HepG2 (cell line): ENCODE data around the gene MBD4. TPM values are rescaled to one million over a fixed set of nuclear protein-coding genes. Genes with fewer than 3 reads are reported as not detected.

Experiments used
- ATAC-seq: fragments of 200-7000 bp; cut with Tn5 transposase; 3 replicates; pipeline ENCODE4 v1.9.1; 2020; ENCODE audit warnings: mild to moderate bottlenecking, moderate library complexity
- Bru-seq: library from RNA; stranded (reverse); fragments of 400-500 nt; gene quantifications from one replicate; lab custom pipeline; 2021; lab: Mats Ljungman, UMichigan
- BruChase-seq, 2 experiments: library from RNA; stranded (reverse); fragments of 400-500 nt; gene quantifications; one replicate each; lab custom pipeline; 2021; lab: Mats Ljungman, UMichigan
- BruUV-seq: library from RNA; stranded (reverse); fragments of 400-500 nt; replicated peaks from 2 replicates; lab custom pipeline; 2021; lab: Mats Ljungman, UMichigan
- CTCF ChIA-PET: fragments of 300-600 bp; formaldehyde crosslinking; extraction: SDS; loops from one replicate; lab custom pipeline; 2021; ENCODE audit warnings: low total read pairs, inconsistent platforms, low intra/inter-chr PET ratio; lab: Yijun Ruan, JAX
- POLR2A ChIA-PET: fragments of 350-600 bp; sonication (Branson Sonifier 250); formaldehyde crosslinking; loops from one replicate; lab custom pipeline; 2020; ENCODE audit warnings: antibody characterized with exemption, inconsistent platforms; lab: Yijun Ruan, JAX
- DNase-seq: peaks from one replicate; pipeline ENCODE4 v3.0.0-alpha.2; 2015; ENCODE audit warnings: low spot score
- FAIRE-seq: peaks from 3 replicates; lab custom pipeline; 2011; peaks lifted over from hg19 to GRCh38; lab: Jason Lieb, UNC
- H2AFZ ChIP-seq: one replicate; pipeline ENCODE4 v1.6.1; 2011; ENCODE audit warnings: low read length, inconsistent platforms
- H3K27ac ChIP-seq: fragments of 300-600 bp; 3 replicates; pipeline ENCODE4 v1.8.0; 2011; ENCODE audit warnings: mixed run types, mild to moderate bottlenecking, mixed read lengths, low read length, inconsistent platforms; ENCODE audit not compliant: insufficient read depth; ENCODE audit errors: extremely low read length
- H3K27me3 ChIP-seq, 2 experiments: fragments of 200-600 bp in 1 of 2; 2 replicates in 1 of 2; 3 replicates in 1 of 2; pipeline versions ENCODE4 v1.6.0 to v1.8.0; 2011; ENCODE audit warnings: low read length in 2 of 2, mild to moderate bottlenecking in 2 of 2, moderate library complexity in 2 of 2, inconsistent platforms in 1 of 2; ENCODE audit not compliant: insufficient read depth in 2 of 2, control insufficient read depth in 1 of 2
- H3K36me3 ChIP-seq, 2 experiments: fragments of 200-600 bp in 1 of 2; replicated peaks in 1 of 2; 2 replicates in 1 of 2; 3 replicates in 1 of 2; pipeline versions ENCODE4 v1.5.1 to v1.8.0; 2011; ENCODE audit warnings: low read length in 2 of 2, inconsistent platforms in 1 of 2; ENCODE audit not compliant: insufficient read depth in 2 of 2, control insufficient read depth in 1 of 2
- H3K4me1 ChIP-seq: 2 replicates; pipeline ENCODE4 v1.5.1; 2012; ENCODE audit warnings: low read length, inconsistent platforms; ENCODE audit not compliant: insufficient read depth
- H3K4me2 ChIP-seq: 2 replicates; pipeline ENCODE4 v1.6.0; 2011; ENCODE audit warnings: low read depth, low read length, inconsistent platforms
- H3K4me3 ChIP-seq, 3 experiments: fragments of 200-600 bp in 1 of 3; sonication (generic), shearing (Covaris generic) in 1 of 3; replicated peaks in 1 of 3; 2 replicates each; pipeline ENCODE4 v1.5.1; 2011 to 2016; ENCODE audit warnings: low read length in 3 of 3, inconsistent platforms in 2 of 3, low read depth in 2 of 3, mild to moderate bottlenecking in 2 of 3, control low read depth in 1 of 3, mixed read lengths in 1 of 3; ENCODE audit not compliant: insufficient read depth in 1 of 3
- H3K79me2 ChIP-seq: one replicate; pipeline ENCODE4 v1.6.1; 2011; ENCODE audit warnings: low read length, inconsistent platforms; ENCODE audit not compliant: insufficient read depth
- H3K9ac ChIP-seq: 2 replicates; pipeline ENCODE4 v1.6.0; 2011; ENCODE audit warnings: mild to moderate bottlenecking, low read depth, low read length, inconsistent platforms; ENCODE audit not compliant: insufficient read depth
- H3K9me3 ChIP-seq: 2 replicates; pipeline ENCODE4 v1.5.1; 2012; ENCODE audit warnings: mild to moderate bottlenecking, low read length
- H4K20me1 ChIP-seq: 2 replicates; pipeline ENCODE4 v1.6.0; 2011; ENCODE audit warnings: inconsistent platforms, mild to moderate bottlenecking, low read length, moderate library complexity; ENCODE audit not compliant: insufficient read depth
- DR1 ChIP-seq: sonication (generic); formaldehyde crosslinking; IDR thresholded peaks from 2 replicates; pipeline ENCODE4 v1.8.0; 2021; ENCODE audit warnings: mild to moderate bottlenecking, missing genetic modification reagents, inconsistent platforms
- FOXK1 ChIP-seq: sonication (generic); formaldehyde crosslinking; IDR thresholded peaks from 2 replicates; pipeline ENCODE4 v1.4.0; 2020; ENCODE audit warnings: low read depth, missing genetic modification reagents, borderline replicate concordance
- GATA4 ChIP-seq: sonication (generic); IDR thresholded peaks from 2 replicates; pipeline ENCODE4 v1.6.1; 2016; ENCODE audit warnings: antibody characterized with exemption, low read depth, borderline replicate concordance
- GTF2F1 ChIP-seq: fragments of 150-350 bp; IDR thresholded peaks from 2 replicates; pipeline ENCODE4 v1.6.1; 2014; ENCODE audit warnings: low read length
- HNRNPUL1 ChIP-seq: fragments of 200-400 bp; formaldehyde crosslinking; IDR thresholded peaks from 2 replicates; pipeline ENCODE4 v1.6.1; 2017; ENCODE audit warnings: low read depth, mild to moderate bottlenecking, low read length, moderate library complexity
- IRF2 ChIP-seq: IDR thresholded peaks from 2 replicates; pipeline ENCODE4 v1.6.1; 2018; ENCODE audit warnings: missing genetic modification reagents, missing compliant biosample characterization
- KLF16 ChIP-seq, 2 experiments: sonication (generic) in 1 of 2; formaldehyde crosslinking in 1 of 2; IDR thresholded peaks; 2 replicates each; pipeline versions ENCODE4 v1.6.1 to v1.8.0; 2016 to 2023; ENCODE audit warnings: missing genetic modification reagents in 2 of 2, missing compliant biosample characterization in 1 of 2
- MEIS1 ChIP-seq: sonication (generic); formaldehyde crosslinking; IDR thresholded peaks from 2 replicates; pipeline ENCODE4 v1.9.0; 2021; ENCODE audit warnings: mild to moderate bottlenecking, missing genetic modification reagents, moderate library complexity, borderline replicate concordance
- PHF5A ChIP-seq: IDR thresholded peaks from one replicate; pipeline ENCODE4 v1.6.1; 2018; ENCODE audit warnings: low read depth, missing genetic modification reagents; ENCODE audit not compliant: unreplicated experiment
- POLR2G ChIP-seq: fragments of 200-400 bp; formaldehyde crosslinking; IDR thresholded peaks from 2 replicates; pipeline ENCODE4 v1.6.1; 2018; ENCODE audit warnings: mild to moderate bottlenecking, low read depth, low read length, moderate library complexity
- TMF1 ChIP-seq: sonication (generic); formaldehyde crosslinking; IDR thresholded peaks from 2 replicates; pipeline ENCODE4 v1.8.1; 2022; ENCODE audit warnings: low read depth, missing genetic modification reagents
- ZNF883 ChIP-seq: sonication (generic); formaldehyde crosslinking; IDR thresholded peaks from 2 replicates; pipeline ENCODE4 v1.5.1; 2020; ENCODE audit warnings: mild to moderate bottlenecking, missing genetic modification reagents; ENCODE audit errors: not compliant biosample characterization
- WGBS: methylation state at CpG from one replicate; pipeline ENCODE4 v1.1.6; 2017; ENCODE audit warnings: low lambda C conversion rate; 5-methylcytosine and 5-hydroxymethylcytosine counted together
- in situ Hi-C: cut with HindIII; loops from 2 replicates; pipeline ENCODE4 v1.10.0; 2017; ENCODE audit warnings: low pct_unique_long_range_greater_than_20kb; ENCODE audit not compliant: extremely low pct_ligation_motif_present
- intact Hi-C: fragments of 100-400 bp; cut with micrococcal nuclease; formaldehyde crosslinking; loops from one replicate; pipeline ENCODE4 v1.10.0; 2022; ENCODE audit not compliant: unreplicated experiment
- long read RNA-seq, 2 experiments: library from RNA in 1 of 2; library from polyadenylated mRNA in 1 of 2; stranded (forward) in 1 of 2; unstranded in 1 of 2; transcript quantifications; one replicate each; pipeline ENCODE4 v2.0.0, GENCODE V29; 2019 to 2022
- polyA minus RNA-seq, 3 experiments: library from RNA; depleted of rRNA, polyadenylated mRNA; stranded (reverse); fragments of >200 nt; gene quantifications; 2 replicates each; pipeline ENCODE4 v1.2.3, GENCODE V29; 2011; ENCODE audit warnings: low replicate concordance in 1 of 3
- polyA plus RNA-seq, 8 experiments: library from polyadenylated mRNA; depleted of rRNA in 3 of 8; stranded (reverse) in 7 of 8; unstranded in 1 of 8; fragments of >200 nt; fragmentation: Illumina TruSeq in 4 of 8; extraction: Trizol in 4 of 8; gene quantifications; 2 replicates each; pipeline versions ENCODE4 v1.2.1 to v1.2.3, GENCODE V29; 2011 to 2016; ENCODE audit warnings: low read depth in 4 of 8, missing spikeins in 1 of 8, mixed read lengths in 1 of 8; ENCODE audit not compliant: insufficient read depth in 1 of 8
- total RNA-seq, 5 experiments: library from RNA; depleted of rRNA; stranded (reverse); fragments of >200 nt; fragmentation: Illumina TruSeq; extraction: Trizol; gene quantifications; 2 replicates each; pipeline ENCODE4 v1.2.3, GENCODE V29; 2016; ENCODE audit warnings: low read depth in 1 of 5
- TF ChIP-seq, protein P1 (sequence below): sonication (generic); formaldehyde crosslinking; IDR thresholded peaks from 2 replicates; pipeline ENCODE4 v1.5.1; 2020; ENCODE audit warnings: missing genetic modification reagents, mild to moderate bottlenecking, borderline replicate concordance

The MBD4 gene
- 25.3 and 26.9 TPM in 2 replicates for total RNA-seq (2016; rRNA removed; fragmentation: Illumina TruSeq; extraction: Trizol)
- total RNA-seq (2016; cell fraction: cytosol; rRNA removed; fragmentation: Illumina TruSeq; extraction: Trizol; ENCODE audit: low read depth) = 5.2 and 7.0 TPM in 2 replicates
- total RNA-seq (2016; cell fraction: insoluble cytoplasmic fraction; rRNA removed; fragmentation: Illumina TruSeq; extraction: Trizol) = 25.0 and 27.0 TPM in 2 replicates
- 11.5 and 12.6 TPM in 2 replicates for total RNA-seq (2016; cell fraction: membrane; rRNA removed; fragmentation: Illumina TruSeq; extraction: Trizol)
- total RNA-seq (2016; cell fraction: nucleus; rRNA removed; fragmentation: Illumina TruSeq; extraction: Trizol) = 30.2 and 35.1 TPM in 2 replicates
- polyA plus RNA-seq (2011; rRNA removed) = 13.7 and 14.9 TPM in 2 replicates
- 4.8 and 4.9 TPM in 2 replicates for polyA plus RNA-seq (2011; cell fraction: cytosol; rRNA removed)
- 22.5 and 26.7 TPM in 2 replicates for polyA plus RNA-seq (2011; cell fraction: nucleus; rRNA removed)
- 10.8 and 12.2 TPM in 2 replicates for polyA plus RNA-seq (2012)
- 1.9 and 2.1 TPM in 2 replicates for polyA plus RNA-seq (2016; cell fraction: cytosol; fragmentation: Illumina TruSeq; extraction: Trizol; ENCODE audit: low read depth)
- 21.7 and 24.1 TPM in 2 replicates for polyA plus RNA-seq (2016; cell fraction: insoluble cytoplasmic fraction; fragmentation: Illumina TruSeq; extraction: Trizol; ENCODE audit: low read depth)
- 4.6 and 5.5 TPM in 2 replicates for polyA plus RNA-seq (2016; cell fraction: membrane; fragmentation: Illumina TruSeq; extraction: Trizol; ENCODE audit: low read depth)
- 43.7 and 51.7 TPM in 2 replicates for polyA plus RNA-seq (2016; cell fraction: nucleus; fragmentation: Illumina TruSeq; extraction: Trizol; ENCODE audit: insufficient read depth, low read depth)
- polyA minus RNA-seq (2011; rRNA and poly(A)+ RNA removed; ENCODE audit: low replicate concordance) = 6.9 and 16.7 TPM in 2 replicates
- polyA minus RNA-seq (2011; cell fraction: cytosol; rRNA and poly(A)+ RNA removed) = 4.8 and 6.9 TPM in 2 replicates
- polyA minus RNA-seq (2011; cell fraction: nucleus; rRNA and poly(A)+ RNA removed) = 32.4 and 39.8 TPM in 2 replicates
- Bru-seq, nascent RNA = percentile 81 among the genes with signal in this experiment
- percentile 76 among the genes with signal in this experiment for BruChase-seq, experiment 1, labeled RNA remaining after a 6-hour chase
- BruChase-seq, experiment 2, labeled RNA remaining after a 2-hour chase = percentile 81 among the genes with signal in this experiment
- long read RNA-seq, experiment 1, transcript MBD4-201 (8 exons, 2,470 nt) = minor isoform, 5 of 27 reads
- long read RNA-seq, experiment 1, transcript MBD4-203 (8 exons, 2,478 nt) = major isoform, 10 of 27 reads
- long read RNA-seq, experiment 1, partial matches to known transcripts = 8 of 27 reads
- long read RNA-seq, experiment 1, other reads (novel, unspliced or antisense) = 3 of 27 reads
- long read RNA-seq, experiment 2, transcript MBD4-203 (8 exons, 2,478 nt) = major isoform, 12 of 28 reads
- long read RNA-seq, experiment 2, transcript MBD4-201 (8 exons, 2,470 nt) = minor isoform, 5 of 28 reads
- long read RNA-seq, experiment 2, partial matches to known transcripts = 7 of 28 reads
- long read RNA-seq, experiment 2, other reads (novel, unspliced or antisense) = 4 of 28 reads

DNA sequence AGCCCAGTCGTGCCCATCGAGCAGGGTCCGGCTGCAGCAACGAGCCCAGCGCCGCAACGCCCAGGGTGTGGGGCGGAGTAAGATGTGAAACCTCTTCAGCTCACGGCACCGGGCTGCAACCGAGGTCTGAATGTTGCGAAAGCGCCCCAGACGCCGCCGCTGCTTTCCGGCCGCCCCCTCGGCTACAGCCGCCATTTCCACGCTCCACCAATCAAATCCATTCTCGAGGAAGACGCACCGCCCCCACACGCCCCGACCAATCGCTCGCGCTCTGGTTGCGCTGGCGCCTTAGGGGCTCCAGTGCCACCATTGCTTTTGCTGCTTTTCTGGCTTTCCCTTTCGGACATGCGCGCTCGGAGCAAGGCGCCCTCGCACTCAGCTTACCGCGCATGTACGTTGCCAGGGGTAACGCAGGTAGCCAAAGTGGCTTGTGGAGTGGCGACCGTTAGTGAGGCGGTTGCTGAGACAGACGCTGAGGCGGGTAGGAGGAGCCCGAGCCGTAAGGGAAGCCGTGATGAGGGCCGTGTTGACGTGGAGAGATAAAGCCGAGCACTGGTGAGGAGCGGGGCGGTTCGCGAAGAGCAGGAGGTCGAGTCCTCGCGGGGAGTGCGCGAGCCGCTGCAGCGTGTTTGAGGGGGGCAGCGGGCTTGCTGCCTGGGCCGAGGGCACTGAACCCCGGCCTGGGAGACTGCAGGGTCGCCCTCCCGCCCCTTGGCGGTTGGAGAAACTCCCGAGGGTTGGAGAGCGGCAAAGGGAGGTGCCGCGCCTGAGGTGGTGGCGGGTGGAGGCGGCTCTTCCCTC, at the start of gene MBD4, which contains the start of gene IFT122:
TSS of gene MBD4 (minus strand) at position 132 of the 801 bp plus-strand sequence. CDS start at position 17, 115 bp downstream.
TSS of gene IFT122 (plus strand) at position 408 of the 801 bp plus-strand sequence. CDS start at position 515, 107 bp downstream.
- no TSS peak for BruUV-seq
- H3K4me3 ChIP-seq = peak within 1 kb of the TSS; percentile 86 to 96 (median 90)
- CTCF ChIA-PET = no interaction called here
- H3K9me3 ChIP-seq = no peaks in the 10 kb centered on the region
- peak within 1 kb of the TSS; percentile 88 for H3K9ac ChIP-seq
- under 1% methylated on average over 45 of the region's 75 CpGs for WGBS
- H3K27ac ChIP-seq = peak within 1 kb of the TSS; percentile 75
- H3K4me2 ChIP-seq = peak within 1 kb of the TSS; percentile 81
- H3K36me3 ChIP-seq = peaks cover 5 to 19% of the 10 kb centered on the region in 2 experiments; a peak in 4 of 5 replicates
- H3K27me3 ChIP-seq = no peaks in the 10 kb centered on the region; a peak in 1 of 5 replicates
- in situ Hi-C loops = no loop called here
- POLR2A ChIA-PET = interaction anchor here (0.6 to 2.9 kb wide), 16 partner anchors 8 to 187 kb away, joined by 3 to 26 read pairs (median 6); partner anchors contain the start of gene EFCAB12
- FAIRE-seq = peak; percentile 90
- ATAC-seq = peak; percentile 96
- peak; percentile 97 for DNase-seq
- H4K20me1 ChIP-seq = no peaks in the 10 kb centered on the region
- intact Hi-C loops = no loop called here
- H3K4me1 ChIP-seq = peaks cover 55% of the 10 kb centered on the region
- H3K79me2 ChIP-seq = peaks cover 26% of the 10 kb centered on the region
- H2AFZ ChIP-seq = peak within 1 kb of the TSS; percentile 58
- TF ChIP-seq GTF2F1 (no peak), IRF2 (CRISPR knock-in tag) (peak; percentile 37), PHF5A (CRISPR knock-in tag) (peak; percentile 24), HNRNPUL1 (no peak), KLF16 (CRISPR knock-in tag; IDR thresholded peaks at IDR 0.05) (peak in 1 of 2 experiments; percentile 19; a peak in 1 of 4 replicates), MEIS1 (CRISPR knock-in tag) (peak; percentile 47; the same call in 1 of the 2 replicates), ZNF883 (CRISPR knock-in tag) (peak; percentile 23), DR1 (CRISPR knock-in tag) (peak; percentile 76), TMF1 (CRISPR knock-in tag) (peak; percentile 16; the same call in 1 of the 2 replicates), FOXK1 (CRISPR knock-in tag) (0 out of 2 replicates have a peak, but pooled peaks have one; percentile 54), POLR2G (peak; percentile 85), GATA4 (0 out of 2 replicates have a peak, but pooled peaks have one; percentile 45)
- TF ChIP-seq, protein P1, sequence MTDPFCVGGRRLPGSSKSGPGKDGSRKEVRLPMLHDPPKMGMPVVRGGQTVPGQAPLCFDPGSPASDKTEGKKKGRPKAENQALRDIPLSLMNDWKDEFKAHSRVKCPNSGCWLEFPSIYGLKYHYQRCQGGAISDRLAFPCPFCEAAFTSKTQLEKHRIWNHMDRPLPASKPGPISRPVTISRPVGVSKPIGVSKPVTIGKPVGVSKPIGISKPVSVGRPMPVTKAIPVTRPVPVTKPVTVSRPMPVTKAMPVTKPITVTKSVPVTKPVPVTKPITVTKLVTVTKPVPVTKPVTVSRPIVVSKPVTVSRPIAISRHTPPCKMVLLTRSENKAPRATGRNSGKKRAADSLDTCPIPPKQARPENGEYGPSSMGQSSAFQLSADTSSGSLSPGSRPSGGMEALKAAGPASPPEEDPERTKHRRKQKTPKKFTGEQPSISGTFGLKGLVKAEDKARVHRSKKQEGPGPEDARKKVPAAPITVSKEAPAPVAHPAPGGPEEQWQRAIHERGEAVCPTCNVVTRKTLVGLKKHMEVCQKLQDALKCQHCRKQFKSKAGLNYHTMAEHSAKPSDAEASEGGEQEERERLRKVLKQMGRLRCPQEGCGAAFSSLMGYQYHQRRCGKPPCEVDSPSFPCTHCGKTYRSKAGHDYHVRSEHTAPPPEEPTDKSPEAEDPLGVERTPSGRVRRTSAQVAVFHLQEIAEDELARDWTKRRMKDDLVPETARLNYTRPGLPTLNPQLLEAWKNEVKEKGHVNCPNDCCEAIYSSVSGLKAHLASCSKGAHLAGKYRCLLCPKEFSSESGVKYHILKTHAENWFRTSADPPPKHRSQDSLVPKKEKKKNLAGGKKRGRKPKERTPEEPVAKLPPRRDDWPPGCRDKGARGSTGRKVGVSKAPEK (CRISPR knock-in tag) = 0 out of 2 replicates have a peak, but pooled peaks have one; percentile 38
